PFSK-1 (cell line): ENCODE measurements around the gene PTPRM.

ENCODE experiments used
- FOXP2 ChIP-seq: optimal IDR thresholded peaks from 2 replicates; pipeline ENCODE3; 2011; ENCODE audit warnings: borderline replicate concordance, control low read depth, inconsistent platforms; ENCODE audit not compliant: insufficient read depth; ENCODE audit errors: extremely low read length, extremely low read depth
- POLR2AphosphoS5 ChIP-seq: IDR thresholded peaks from 2 replicates; pipeline ENCODE4 v1.6.1; 2012; ENCODE audit warnings: low read depth, mild to moderate bottlenecking, control low read depth, low read length, moderate library complexity
- REST ChIP-seq, 2 experiments: IDR thresholded peaks; 2 replicates each; pipeline versions ENCODE4 v1.6.1 to v1.8.0; 2011 to 2012; ENCODE audit warnings: low read depth in 2 of 2, low read length in 2 of 2, control low read depth in 1 of 2, inconsistent platforms in 1 of 2, mild to moderate bottlenecking in 1 of 2, moderate library complexity in 1 of 2; ENCODE audit not compliant: insufficient read depth in 1 of 2
- SIN3A ChIP-seq: IDR thresholded peaks from 2 replicates; pipeline ENCODE4 v1.6.1; 2012; ENCODE audit warnings: mild to moderate bottlenecking, low read length, moderate library complexity, borderline replicate concordance; ENCODE audit not compliant: insufficient read depth
- TAF1 ChIP-seq: IDR thresholded peaks from 2 replicates; pipeline ENCODE4 v1.6.1; 2012; ENCODE audit warnings: low read length, control low read depth, borderline replicate concordance; ENCODE audit not compliant: insufficient read depth

GRCh38 chr18:8221452-8221851, 654.3 kb downstream of the PTPRM start:
- no peak for TF ChIP-seq POLR2AphosphoS5
- TF ChIP-seq REST (IDR thresholded peaks at IDR 0.05; ENCODE audit: insufficient read depth in 1 of 2, low read depth in 2 of 2, low read length in 2 of 2), result no peak
- TF ChIP-seq SIN3A, result no peak
- no peak for TF ChIP-seq TAF1
- no peak for TF ChIP-seq FOXP2
